Heart left ventricle (tissue), 16 donors: ENCODE data around the gene TAS2R4. TPM values are rescaled to one million over a fixed set of nuclear protein-coding genes. Genes with fewer than 3 reads are reported as not detected.
A peak's percentile ranks its signal among the peaks of the same experiment; 100 is the strongest.
"Not testable (repeated sequence)": the region's sequence is repeated elsewhere in the genome, so short reads cannot be mapped to it uniquely, and the experiment has no call there.

Experiments
- ATAC-seq, 4 donors: fragments of 200-7000 bp; cut with Tn5 transposase; one replicate each; pipeline ENCODE4 v1.9.1; 2020 to 2022; ENCODE audit warnings: moderate library complexity in 4 of 4, mild to moderate bottlenecking in 3 of 4, moderate number of reproducible peaks in 1 of 4
- DNase-seq, 5 donors: peaks; one replicate each; pipeline ENCODE4 v3.0.0-alpha.2; 2020
- H3K27ac ChIP-seq, 12 donors: fragments of 200-600 bp; sonication (generic) in 4 of 12; one replicate each; pipeline versions ENCODE4 v1.5.0 to v1.8.0; 2016 to 2022; ENCODE audit warnings: mild to moderate bottlenecking in 2 of 12
- H3K27me3 ChIP-seq, 9 donors: fragments of 200-600 bp; sonication (generic) in 2 of 9; one replicate each; pipeline versions ENCODE4 v1.5.1 to v1.8.0; 2016 to 2022; ENCODE audit warnings: mild to moderate bottlenecking in 3 of 9
- H3K36me3 ChIP-seq, 9 donors: fragments of 200-600 bp; sonication (generic) in 2 of 9; one replicate each; pipeline versions ENCODE4 v1.5.0 to v1.8.0; 2018 to 2022; ENCODE audit warnings: mild to moderate bottlenecking in 2 of 9
- H3K4me1 ChIP-seq, 12 donors: fragments of 200-600 bp; sonication (generic) in 4 of 12; one replicate each; pipeline versions ENCODE4 v1.5.0 to v1.8.0; 2016 to 2022; ENCODE audit warnings: mild to moderate bottlenecking in 3 of 12
- H3K4me3 ChIP-seq, 12 donors: fragments of 200-600 bp; sonication (generic) in 4 of 12; one replicate each; pipeline versions ENCODE4 v1.5.0 to v1.8.0; 2017 to 2022; ENCODE audit warnings: mild to moderate bottlenecking in 9 of 12, moderate library complexity in 4 of 12
- H3K9me3 ChIP-seq, 12 donors: fragments of 200-600 bp; sonication (generic) in 4 of 12; one replicate each; pipeline versions ENCODE4 v1.5.0 to v1.8.0; 2016 to 2022; ENCODE audit warnings: mild to moderate bottlenecking in 1 of 12
- POLR2A ChIP-seq, 2 donors: fragments of 450-650 bp; IDR thresholded peaks; one replicate each; pipeline ENCODE4 v1.6.1; 2017; ENCODE audit warnings: antibody characterized with exemption in 2 of 2, mild to moderate bottlenecking in 2 of 2, moderate library complexity in 2 of 2
- WGBS, 4 donors: extraction: QIAGEN DNeasy Blood & Tissue Kit in 2 of 4; methylation state at CpG; one replicate each; pipeline versions ENCODE4 v1.1.5 to v1.1.7; 2013 to 2018; 5-methylcytosine and 5-hydroxymethylcytosine counted together
- intact Hi-C, 10 donors: fragments of 100-400 bp; cut with DNase I; formaldehyde crosslinking; loops; one replicate each; pipeline versions ENCODE4 v1.11.1 to v1.14.2; 2022
- polyA plus RNA-seq, 2 donors: library from polyadenylated mRNA; stranded (reverse); fragments of 200-250 nt; gene quantifications; one replicate each; pipeline ENCODE4 v1.2.3, GENCODE V29; 2013
- total RNA-seq, 9 donors: library from RNA; depleted of rRNA in 2 of 9; stranded (reverse); fragments of >200 nt in 2 of 9; fragmentation: NEBNext Ultra II Directional in 3 of 9; extraction: Animal tissue kit (Norgen Biotek cat#: 25700) in 3 of 9; gene quantifications; one replicate each; pipeline versions ENCODE4 v1.1.0 to v1.2.4, GENCODE V29; 2016 to 2023
- TF ChIP-seq, protein P1 (sequence below), 12 donors: fragments of 200-600 bp; sonication (generic) in 4 of 12; IDR thresholded peaks; one replicate each; pipeline versions ENCODE4 v1.5.0 to v1.8.0; 2018 to 2022; ENCODE audit warnings: antibody characterized with exemption in 12 of 12, mild to moderate bottlenecking in 5 of 12
- donor health status: ischemic (EF 13 %, LVEDD 7.1; RV severe dilation, severe dysfunction).
- donor health status: healthy with polysubstance abuse.
- donor health status: DM: no; HTN: yes; CAD: no.
- donor health status: DM: no; HTN: no; CAD: no.
- donor health status: ischemic (EF 25% LVEDD 6.9; RV normal size, moderate dysfunction).
- donor health status: ischemic (EF 25% LVEDD 5.7; RV mildly dilated, moderate dysfunction).
- donor health status: healthy.
- donor health status: DM: yes; HTN: yes; CAD: no.
- donor health status: ischemic (EF 35%, LVEDD 5.7; RV mildly dilated, moderate dysfunction).
- donor health status: nonischemic (EF 11% LVEDD 7.7; RV severe dilation, severe dysfunction).
- donor health status: DM: yes; HTN: yes; CAD: no.
- donor health status: PGD.
- donor health status: ischemic (EF 29% LVEDD 5.4; RV normal size, mild dysfunction).
- donor health status: nonischemic (EF 23%, LVEDD 6.1; RV moderate dilation, normal function).

Gene TAS2R4
- total and polyA plus RNA-seq, 11 donors, result 0.07 to 0.67 (median 0.17) TPM; not detected in 2

DNA sequence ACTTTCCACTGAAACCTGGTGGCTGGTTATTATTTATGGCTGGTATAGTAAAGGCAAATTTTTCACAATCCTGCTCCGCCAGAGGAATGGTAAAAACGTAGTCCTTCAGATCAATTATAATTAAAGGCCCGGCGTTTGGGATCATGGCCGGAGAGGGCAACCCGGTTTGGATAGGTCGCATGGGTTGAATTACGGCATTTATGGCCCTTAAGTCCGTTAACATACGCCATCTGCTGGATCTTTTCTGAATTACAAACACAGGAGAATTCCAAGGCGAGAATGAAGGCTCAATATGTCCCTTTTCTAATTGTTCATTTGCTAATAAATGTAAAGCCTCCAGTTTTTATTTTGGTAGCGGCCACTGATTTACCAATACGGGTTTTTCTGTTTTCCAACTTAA lies 23.8 kb upstream of the TAS2R4 start:
- TF ChIP-seq POLR2A (IDR thresholded peaks at IDR 0.05), result no peak
- TF ChIP-seq, protein P1, sequence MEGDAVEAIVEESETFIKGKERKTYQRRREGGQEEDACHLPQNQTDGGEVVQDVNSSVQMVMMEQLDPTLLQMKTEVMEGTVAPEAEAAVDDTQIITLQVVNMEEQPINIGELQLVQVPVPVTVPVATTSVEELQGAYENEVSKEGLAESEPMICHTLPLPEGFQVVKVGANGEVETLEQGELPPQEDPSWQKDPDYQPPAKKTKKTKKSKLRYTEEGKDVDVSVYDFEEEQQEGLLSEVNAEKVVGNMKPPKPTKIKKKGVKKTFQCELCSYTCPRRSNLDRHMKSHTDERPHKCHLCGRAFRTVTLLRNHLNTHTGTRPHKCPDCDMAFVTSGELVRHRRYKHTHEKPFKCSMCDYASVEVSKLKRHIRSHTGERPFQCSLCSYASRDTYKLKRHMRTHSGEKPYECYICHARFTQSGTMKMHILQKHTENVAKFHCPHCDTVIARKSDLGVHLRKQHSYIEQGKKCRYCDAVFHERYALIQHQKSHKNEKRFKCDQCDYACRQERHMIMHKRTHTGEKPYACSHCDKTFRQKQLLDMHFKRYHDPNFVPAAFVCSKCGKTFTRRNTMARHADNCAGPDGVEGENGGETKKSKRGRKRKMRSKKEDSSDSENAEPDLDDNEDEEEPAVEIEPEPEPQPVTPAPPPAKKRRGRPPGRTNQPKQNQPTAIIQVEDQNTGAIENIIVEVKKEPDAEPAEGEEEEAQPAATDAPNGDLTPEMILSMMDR (IDR thresholded peaks at IDR 0.05), result peak in 4 of 12 donors; percentile 13 to 39 (median 27)
- Histone ChIP-seq H3K27me3 (no peaks in the 10 kb centered on the region), H3K4me3 (no peak overlapping the region), H3K36me3 (peaks cover 10 to 98% (median 91%) of the 10 kb centered on the region in 9 donors), H3K9me3 (peaks cover 0 to 30% (median 18%) of the 10 kb centered on the region in 12 donors), H3K4me1 (no peaks in the 10 kb centered on the region), H3K27ac (no peak overlapping the region)
- no peak for DNase-seq
- ATAC-seq, result no peak
- intact Hi-C loops, result no loop called here
- WGBS, 4 donors, result 96 to 98% (median 98%) methylated on average over 13 of the region's 13 CpGs

- Histone ChIP-seq H3K4me1 (no peaks in the 10 kb centered on the region), H3K36me3 (peaks cover 10 to 97% (median 88%) of the 10 kb centered on the region in 9 donors), H3K27me3 (no peaks in the 10 kb centered on the region), H3K4me3 (no peak overlapping the region), H3K9me3 (peaks cover 0 to 30% (median 18%) of the 10 kb centered on the region in 12 donors), H3K27ac (no peak overlapping the region)
- intact Hi-C loops, result no loop called here
- DNase-seq, result no peak
- TF ChIP-seq, protein P1 (IDR thresholded peaks at IDR 0.05), result peak in 8 of 12 donors; percentile 19 to 38 (median 34)
- no peak for TF ChIP-seq POLR2A (IDR thresholded peaks at IDR 0.05)
- ATAC-seq, result no peak
- 77 to 93% (median 83%) methylated on average over 6 of the region's 6 CpGs for WGBS, 4 donors
These were observed 21.5 kb upstream of the TAS2R4 start for GRCh38 chr7:141754939-141755338.

DNA sequence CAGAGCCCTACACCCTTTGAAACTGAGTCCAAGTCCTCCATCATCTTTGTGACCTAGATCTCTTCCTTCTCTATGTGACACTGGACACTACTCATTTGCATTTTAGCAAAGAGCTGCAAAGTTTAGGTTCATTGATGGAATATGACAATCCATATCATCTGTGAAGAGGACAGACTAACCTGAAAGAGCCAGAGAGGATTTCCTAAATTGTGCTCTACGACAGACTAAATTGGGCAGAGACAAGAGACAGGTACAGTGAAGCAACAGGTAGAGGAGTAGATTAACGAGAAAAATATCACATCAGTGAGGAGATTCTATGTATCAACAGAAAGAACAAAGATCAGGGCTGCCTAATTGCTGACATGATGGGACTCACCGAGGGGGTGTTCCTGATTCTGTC lies 12.7 kb upstream of the TAS2R4 start, which contains the start of gene TAS2R3:
Gene TAS2R3 (plus strand): TSS at position 301 of the 400 bp plus-strand sequence. CDS start 62 bp downstream, at position 363.
- Histone ChIP-seq H3K4me1 (no peaks in the 10 kb centered on the region), H3K36me3 (peaks cover 0 to 71% (median 42%) of the 10 kb centered on the region in 9 donors), H3K27ac (no peak within 1 kb of the TSS), H3K4me3 (no peak within 1 kb of the TSS), H3K27me3 (no peaks in the 10 kb centered on the region), H3K9me3 (no peaks in the 10 kb centered on the region)
- ATAC-seq (no peak), DNase-seq (no peak)
- TF ChIP-seq POLR2A (IDR thresholded peaks at IDR 0.05), result no peak
- TF ChIP-seq, protein P1 (IDR thresholded peaks at IDR 0.05), result no peak
- WGBS, 4 donors, result 79 to 98% (median 97%) methylated on average over 3 of the region's 3 CpGs
- intact Hi-C loops, result no loop called here

DNA sequence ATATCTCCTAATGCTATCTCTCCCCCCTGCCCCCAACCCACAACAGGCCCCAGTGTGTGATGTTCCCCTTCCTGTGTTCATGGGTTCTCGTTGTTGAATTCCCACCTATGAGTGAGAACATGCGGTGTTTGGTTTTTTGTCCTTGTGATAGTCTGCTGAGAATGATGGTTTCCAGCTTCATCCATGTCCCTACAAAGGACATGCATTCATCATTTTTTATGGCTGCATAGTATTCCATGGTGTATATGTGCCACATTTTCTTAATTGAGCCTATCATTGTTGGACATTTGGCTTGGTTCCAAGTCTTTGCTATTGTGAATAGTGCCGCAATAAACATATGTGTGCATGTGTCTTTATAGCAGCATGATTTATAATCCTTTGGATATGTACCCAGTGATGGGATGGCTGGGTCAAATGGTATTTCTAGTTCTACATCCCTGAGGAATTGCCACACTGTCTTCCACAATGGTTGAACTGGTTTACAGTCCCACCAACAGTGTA lies 6.3 kb upstream of the TAS2R4 start:
- WGBS, 4 donors, result 94 to 99% (median 97%) methylated on average over 3 of the region's 3 CpGs
- H3K27ac ChIP-seq, H3K4me1 ChIP-seq, DNase-seq, H3K27me3 ChIP-seq, H3K4me3 ChIP-seq, ATAC-seq, intact Hi-C loops: not testable (repeated sequence)
- Histone ChIP-seq H3K9me3 (peaks cover 0 to 11% (median 0%) of the 10 kb centered on the region in 12 donors), H3K36me3 (peaks cover 0 to 18% (median 0%) of the 10 kb centered on the region in 9 donors)
